SIG-M5 (cell line): Measurements from ENCODE around the gene CTNNBL1.

Experiments
- DNase-seq: peaks from one replicate; lab custom pipeline; 2025; lab: John Stamatoyannopoulos, UW

Gene CTNNBL1

GRCh38 chr20:37777012-37777950, 83.5 kb downstream of the CTNNBL1 start:
- no peak for DNase-seq

- no peak for DNase-seq
Measured at GRCh38 chr20:37777988-37778659, 84.3 kb downstream of the CTNNBL1 start.

- no peak for DNase-seq
Measured at GRCh38 chr20:37781626-37782025, 87.8 kb downstream of the CTNNBL1 start.

GRCh38 chr20:37786043-37786442, 92.2 kb downstream of the CTNNBL1 start:
- DNase-seq, result no peak

- no peak for DNase-seq
Measured at GRCh38 chr20:37789408-37789807, 95.6 kb downstream of the CTNNBL1 start.

GRCh38 chr20:37790900-37791299, 97.1 kb downstream of the CTNNBL1 start:
- no peak for DNase-seq

GRCh38 chr20:37796121-37796520, 102.3 kb downstream of the CTNNBL1 start:
- no peak for DNase-seq

GRCh38 chr20:37796733-37797132, 102.9 kb downstream of the CTNNBL1 start:
- DNase-seq, result no peak

- DNase-seq, result no peak
Measured at GRCh38 chr20:37797669-37798175, 103.9 kb downstream of the CTNNBL1 start.

- no peak for DNase-seq
Measured at GRCh38 chr20:37798312-37798711, 104.5 kb downstream of the CTNNBL1 start.

- no peak for DNase-seq
Measured at GRCh38 chr20:37800618-37801017, 106.8 kb downstream of the CTNNBL1 start.

- DNase-seq, result no peak
Measured at GRCh38 chr20:37801921-37802320, 108.1 kb downstream of the CTNNBL1 start.

GRCh38 chr20:37803438-37804307, 109.8 kb downstream of the CTNNBL1 start:
- DNase-seq, result no peak

GRCh38 chr20:37804584-37805566, 111.0 kb downstream of the CTNNBL1 start:
- no peak for DNase-seq

GRCh38 chr20:37807471-37808232, 113.8 kb downstream of the CTNNBL1 start:
- no peak for DNase-seq

- no peak for DNase-seq
Measured at GRCh38 chr20:37808233-37809070, 114.6 kb downstream of the CTNNBL1 start.

- no peak for DNase-seq
Measured at GRCh38 chr20:37810027-37810426, 116.2 kb downstream of the CTNNBL1 start.

GRCh38 chr20:37816003-37816402, 122.2 kb downstream of the CTNNBL1 start:
- no peak for DNase-seq

- no peak for DNase-seq
Measured at GRCh38 chr20:37816726-37817125, 122.9 kb downstream of the CTNNBL1 start.
